GM23338 (cell line): Measurements from ENCODE around the gene BNC2. TPM values are rescaled to one million over a fixed set of nuclear protein-coding genes. Genes with fewer than 3 reads are reported as not detected.

ENCODE experiments used
- ATAC-seq: fragments of 200-7000 bp; cut with Tn5 transposase; 3 replicates; pipeline ENCODE4 v1.9.1; 2020
- DNase-seq: peaks from one replicate; pipeline ENCODE4 v3.0.0-alpha.2; 2015; ENCODE audit warnings: low spot score
- H2AFZ ChIP-seq: fragments of 200-600 bp; sonication (generic); 2 replicates; pipeline ENCODE4 v1.8.0; 2016; ENCODE audit warnings: antibody characterized with exemption, mild to moderate bottlenecking, moderate library complexity
- H3F3A ChIP-seq: fragments of 200-600 bp; sonication (generic); replicated peaks from 2 replicates; pipeline ENCODE4 v1.8.0; 2017; ENCODE audit warnings: antibody characterized with exemption, mixed run types, low read depth
- H3K27ac ChIP-seq: fragments of 200-600 bp; sonication (generic); 2 replicates; pipeline ENCODE4 v1.6.1; 2016; ENCODE audit warnings: low read depth
- H3K27me3 ChIP-seq: fragments of 200-600 bp; sonication (generic); 2 replicates; pipeline ENCODE4 v1.8.0; 2016; ENCODE audit warnings: mild to moderate bottlenecking, mixed run types, moderate library complexity; ENCODE audit not compliant: insufficient read depth
- H3K36me3 ChIP-seq: fragments of 200-600 bp; sonication (generic); 2 replicates; pipeline ENCODE4 v1.8.0; 2016; ENCODE audit warnings: mild to moderate bottlenecking; ENCODE audit not compliant: insufficient read depth
- H3K4me1 ChIP-seq: fragments of 200-600 bp; sonication (generic); 2 replicates; pipeline ENCODE4 v1.8.0; 2016; ENCODE audit warnings: mild to moderate bottlenecking, moderate library complexity; ENCODE audit not compliant: insufficient read depth
- H3K4me2 ChIP-seq: fragments of 200-600 bp; sonication (generic); 2 replicates; pipeline ENCODE4 v1.7.1; 2017; ENCODE audit warnings: mixed run types
- H3K4me3 ChIP-seq: fragments of 200-600 bp; sonication (generic); 2 replicates; pipeline ENCODE4 v1.6.1; 2016; ENCODE audit warnings: mixed run types
- H3K79me2 ChIP-seq: fragments of 200-600 bp; sonication (generic); replicated peaks from 2 replicates; pipeline ENCODE4 v1.8.0; 2017; ENCODE audit warnings: mild to moderate bottlenecking; ENCODE audit not compliant: insufficient read depth
- H3K9me2 ChIP-seq: fragments of 200-600 bp; sonication (generic); 2 replicates; pipeline ENCODE4 v1.8.0; 2017; ENCODE audit not compliant: insufficient read depth
- H4K20me1 ChIP-seq: fragments of 200-600 bp; sonication (generic); replicated peaks from 2 replicates; pipeline ENCODE4 v1.8.0; 2017; ENCODE audit warnings: mild to moderate bottlenecking; ENCODE audit not compliant: insufficient read depth
- H3K27ac Mint-ChIP-seq: 2 replicates; pipeline ENCODE4 v1.8.0; 2020; ENCODE audit warnings: inconsistent platforms, mild to moderate bottlenecking, moderate library complexity, mixed read lengths
- H3K27me3 Mint-ChIP-seq: 3 replicates; pipeline ENCODE4 v1.8.0; 2022; ENCODE audit warnings: low read depth, mild to moderate bottlenecking, moderate library complexity, mixed read lengths, inconsistent platforms; ENCODE audit not compliant: insufficient read depth, poor library complexity
- H3K36me3 Mint-ChIP-seq: 3 replicates; pipeline ENCODE4 v1.8.0; 2021; ENCODE audit warnings: low read depth, mild to moderate bottlenecking, inconsistent platforms, moderate library complexity, mixed read lengths
- H3K4me1 Mint-ChIP-seq: 3 replicates; pipeline ENCODE4 v1.8.0; 2020; ENCODE audit warnings: mild to moderate bottlenecking, inconsistent platforms, mixed read lengths
- H3K4me3 Mint-ChIP-seq: 3 replicates; pipeline ENCODE4 v1.8.0; 2021; ENCODE audit warnings: moderate library complexity, mild to moderate bottlenecking, inconsistent platforms, mixed read lengths
- H3K9me3 Mint-ChIP-seq: 3 replicates; pipeline ENCODE4 v1.8.0; 2020; ENCODE audit warnings: moderate library complexity, mild to moderate bottlenecking, inconsistent platforms, mixed read lengths
- CREB1 ChIP-seq: fragments of 250-450 bp; sonication (Bioruptor Pico); IDR thresholded peaks from 2 replicates; pipeline ENCODE4 v1.5.0; 2020; ENCODE audit warnings: low read depth, mild to moderate bottlenecking, moderate library complexity
- EZH2 ChIP-seq: fragments of 200-600 bp; sonication (generic); IDR thresholded peaks from one replicate; pipeline ENCODE4 v1.8.0; 2017; ENCODE audit warnings: antibody characterized with exemption, mild to moderate bottlenecking, low read depth; ENCODE audit not compliant: unreplicated experiment
- EZH2phosphoT487 ChIP-seq: fragments of 200-600 bp; sonication (generic); IDR thresholded peaks from one replicate; pipeline ENCODE4 v1.8.1; 2018; ENCODE audit warnings: antibody characterized with exemption; ENCODE audit not compliant: unreplicated experiment
- JUNB ChIP-seq: IDR thresholded peaks from one replicate; pipeline ENCODE4 v1.6.1; 2016; ENCODE audit warnings: antibody characterized with exemption; ENCODE audit not compliant: unreplicated experiment
- NANOG ChIP-seq: IDR thresholded peaks from 2 replicates; pipeline ENCODE4 v1.6.1; 2016; ENCODE audit warnings: antibody characterized with exemption, borderline replicate concordance
- POLR2AphosphoS5 ChIP-seq: IDR thresholded peaks from 2 replicates; pipeline ENCODE4 v1.6.1; 2016; ENCODE audit warnings: antibody characterized with exemption, low read depth
- STAT1 ChIP-seq: IDR thresholded peaks from one replicate; pipeline ENCODE4 v1.6.1; 2016; ENCODE audit warnings: antibody characterized with exemption; ENCODE audit not compliant: unreplicated experiment
- ZNF114 ChIP-seq: fragments of 250-450 bp; sonication (Bioruptor Pico); IDR thresholded peaks from 2 replicates; pipeline ENCODE4 v1.5.0; 2020; ENCODE audit warnings: mild to moderate bottlenecking, moderate library complexity
- ZNF331 ChIP-seq: fragments of 250-450 bp; sonication (Bioruptor Pico); IDR thresholded peaks from 2 replicates; pipeline ENCODE4 v1.5.0; 2020; ENCODE audit warnings: low read depth, mild to moderate bottlenecking, moderate library complexity
- polyA plus RNA-seq: library from polyadenylated mRNA; unstranded; fragments of >200 nt; fragmentation: Nextera tagmentation; extraction: Ambion mirVana; gene quantifications from 2 replicates; pipeline ENCODE4 v1.2.1, GENCODE V29; 2016
- total RNA-seq: library from RNA; depleted of rRNA; stranded (reverse); fragments of >200 nt; shearing (Covaris generic); gene quantifications from 2 replicates; pipeline ENCODE4 v1.2.3, GENCODE V29; 2014
- TF ChIP-seq, protein P1 (sequence below): IDR thresholded peaks from 2 replicates; pipeline ENCODE4 v1.6.1; 2016; ENCODE audit warnings: antibody characterized with exemption
- TF ChIP-seq, protein P2 (sequence below), 2 experiments: fragments of 200-600 bp in 1 of 2; sonication (generic) in 1 of 2; conservative IDR thresholded peaks; 2 replicates each; pipeline versions ENCODE4 v1.5.1 to v1.6.1; 2016 to 2017; ENCODE audit warnings: antibody characterized with exemption in 2 of 2, low read depth in 2 of 2, mild to moderate bottlenecking in 2 of 2, moderate library complexity in 1 of 2
- TF ChIP-seq, protein P3 (sequence below): fragments of 250-450 bp; sonication (Bioruptor Pico); IDR thresholded peaks from 2 replicates; pipeline ENCODE4 v1.5.0; 2020; ENCODE audit warnings: mild to moderate bottlenecking, moderate library complexity
- TF ChIP-seq, protein P4 (sequence below): IDR thresholded peaks from one replicate; pipeline ENCODE4 v1.6.1; 2018; ENCODE audit warnings: antibody characterized with exemption; ENCODE audit not compliant: unreplicated experiment

Gene BNC2
- total and polyA plus RNA-seq, 2 experiments from 2014 or later = 12.7 to 13.2 TPM

DNA sequence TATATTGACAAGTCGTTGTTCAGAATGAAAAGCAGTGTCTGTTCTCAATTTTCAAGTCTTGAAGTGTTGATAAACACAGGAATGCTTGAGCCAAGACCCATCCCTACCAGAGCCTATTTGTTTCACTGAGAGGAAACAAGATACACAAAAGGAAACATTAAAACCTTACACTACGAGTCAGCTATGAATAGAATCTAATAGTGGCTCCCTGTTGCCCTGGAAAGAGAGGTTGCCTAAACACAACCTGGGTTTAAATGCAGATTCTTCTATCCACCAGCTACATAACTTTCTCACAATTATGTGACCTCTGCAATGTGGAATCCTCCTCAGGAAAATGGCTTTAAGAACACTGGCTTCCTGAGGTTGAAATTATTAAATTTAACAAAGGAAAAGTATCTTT, 29.1 kb upstream of the BNC2 start:
- no peak overlapping the region for H3K4me2 ChIP-seq
- TF ChIP-seq, protein P1, sequence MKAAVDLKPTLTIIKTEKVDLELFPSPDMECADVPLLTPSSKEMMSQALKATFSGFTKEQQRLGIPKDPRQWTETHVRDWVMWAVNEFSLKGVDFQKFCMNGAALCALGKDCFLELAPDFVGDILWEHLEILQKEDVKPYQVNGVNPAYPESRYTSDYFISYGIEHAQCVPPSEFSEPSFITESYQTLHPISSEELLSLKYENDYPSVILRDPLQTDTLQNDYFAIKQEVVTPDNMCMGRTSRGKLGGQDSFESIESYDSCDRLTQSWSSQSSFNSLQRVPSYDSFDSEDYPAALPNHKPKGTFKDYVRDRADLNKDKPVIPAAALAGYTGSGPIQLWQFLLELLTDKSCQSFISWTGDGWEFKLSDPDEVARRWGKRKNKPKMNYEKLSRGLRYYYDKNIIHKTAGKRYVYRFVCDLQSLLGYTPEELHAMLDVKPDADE = no peak
- TF ChIP-seq, protein P2, sequence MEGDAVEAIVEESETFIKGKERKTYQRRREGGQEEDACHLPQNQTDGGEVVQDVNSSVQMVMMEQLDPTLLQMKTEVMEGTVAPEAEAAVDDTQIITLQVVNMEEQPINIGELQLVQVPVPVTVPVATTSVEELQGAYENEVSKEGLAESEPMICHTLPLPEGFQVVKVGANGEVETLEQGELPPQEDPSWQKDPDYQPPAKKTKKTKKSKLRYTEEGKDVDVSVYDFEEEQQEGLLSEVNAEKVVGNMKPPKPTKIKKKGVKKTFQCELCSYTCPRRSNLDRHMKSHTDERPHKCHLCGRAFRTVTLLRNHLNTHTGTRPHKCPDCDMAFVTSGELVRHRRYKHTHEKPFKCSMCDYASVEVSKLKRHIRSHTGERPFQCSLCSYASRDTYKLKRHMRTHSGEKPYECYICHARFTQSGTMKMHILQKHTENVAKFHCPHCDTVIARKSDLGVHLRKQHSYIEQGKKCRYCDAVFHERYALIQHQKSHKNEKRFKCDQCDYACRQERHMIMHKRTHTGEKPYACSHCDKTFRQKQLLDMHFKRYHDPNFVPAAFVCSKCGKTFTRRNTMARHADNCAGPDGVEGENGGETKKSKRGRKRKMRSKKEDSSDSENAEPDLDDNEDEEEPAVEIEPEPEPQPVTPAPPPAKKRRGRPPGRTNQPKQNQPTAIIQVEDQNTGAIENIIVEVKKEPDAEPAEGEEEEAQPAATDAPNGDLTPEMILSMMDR (conservative IDR thresholded peaks at IDR 0.05; ENCODE audit: low read depth in 2 of 2) = no peak
- no peak for TF ChIP-seq STAT1
- TF ChIP-seq, protein P3, sequence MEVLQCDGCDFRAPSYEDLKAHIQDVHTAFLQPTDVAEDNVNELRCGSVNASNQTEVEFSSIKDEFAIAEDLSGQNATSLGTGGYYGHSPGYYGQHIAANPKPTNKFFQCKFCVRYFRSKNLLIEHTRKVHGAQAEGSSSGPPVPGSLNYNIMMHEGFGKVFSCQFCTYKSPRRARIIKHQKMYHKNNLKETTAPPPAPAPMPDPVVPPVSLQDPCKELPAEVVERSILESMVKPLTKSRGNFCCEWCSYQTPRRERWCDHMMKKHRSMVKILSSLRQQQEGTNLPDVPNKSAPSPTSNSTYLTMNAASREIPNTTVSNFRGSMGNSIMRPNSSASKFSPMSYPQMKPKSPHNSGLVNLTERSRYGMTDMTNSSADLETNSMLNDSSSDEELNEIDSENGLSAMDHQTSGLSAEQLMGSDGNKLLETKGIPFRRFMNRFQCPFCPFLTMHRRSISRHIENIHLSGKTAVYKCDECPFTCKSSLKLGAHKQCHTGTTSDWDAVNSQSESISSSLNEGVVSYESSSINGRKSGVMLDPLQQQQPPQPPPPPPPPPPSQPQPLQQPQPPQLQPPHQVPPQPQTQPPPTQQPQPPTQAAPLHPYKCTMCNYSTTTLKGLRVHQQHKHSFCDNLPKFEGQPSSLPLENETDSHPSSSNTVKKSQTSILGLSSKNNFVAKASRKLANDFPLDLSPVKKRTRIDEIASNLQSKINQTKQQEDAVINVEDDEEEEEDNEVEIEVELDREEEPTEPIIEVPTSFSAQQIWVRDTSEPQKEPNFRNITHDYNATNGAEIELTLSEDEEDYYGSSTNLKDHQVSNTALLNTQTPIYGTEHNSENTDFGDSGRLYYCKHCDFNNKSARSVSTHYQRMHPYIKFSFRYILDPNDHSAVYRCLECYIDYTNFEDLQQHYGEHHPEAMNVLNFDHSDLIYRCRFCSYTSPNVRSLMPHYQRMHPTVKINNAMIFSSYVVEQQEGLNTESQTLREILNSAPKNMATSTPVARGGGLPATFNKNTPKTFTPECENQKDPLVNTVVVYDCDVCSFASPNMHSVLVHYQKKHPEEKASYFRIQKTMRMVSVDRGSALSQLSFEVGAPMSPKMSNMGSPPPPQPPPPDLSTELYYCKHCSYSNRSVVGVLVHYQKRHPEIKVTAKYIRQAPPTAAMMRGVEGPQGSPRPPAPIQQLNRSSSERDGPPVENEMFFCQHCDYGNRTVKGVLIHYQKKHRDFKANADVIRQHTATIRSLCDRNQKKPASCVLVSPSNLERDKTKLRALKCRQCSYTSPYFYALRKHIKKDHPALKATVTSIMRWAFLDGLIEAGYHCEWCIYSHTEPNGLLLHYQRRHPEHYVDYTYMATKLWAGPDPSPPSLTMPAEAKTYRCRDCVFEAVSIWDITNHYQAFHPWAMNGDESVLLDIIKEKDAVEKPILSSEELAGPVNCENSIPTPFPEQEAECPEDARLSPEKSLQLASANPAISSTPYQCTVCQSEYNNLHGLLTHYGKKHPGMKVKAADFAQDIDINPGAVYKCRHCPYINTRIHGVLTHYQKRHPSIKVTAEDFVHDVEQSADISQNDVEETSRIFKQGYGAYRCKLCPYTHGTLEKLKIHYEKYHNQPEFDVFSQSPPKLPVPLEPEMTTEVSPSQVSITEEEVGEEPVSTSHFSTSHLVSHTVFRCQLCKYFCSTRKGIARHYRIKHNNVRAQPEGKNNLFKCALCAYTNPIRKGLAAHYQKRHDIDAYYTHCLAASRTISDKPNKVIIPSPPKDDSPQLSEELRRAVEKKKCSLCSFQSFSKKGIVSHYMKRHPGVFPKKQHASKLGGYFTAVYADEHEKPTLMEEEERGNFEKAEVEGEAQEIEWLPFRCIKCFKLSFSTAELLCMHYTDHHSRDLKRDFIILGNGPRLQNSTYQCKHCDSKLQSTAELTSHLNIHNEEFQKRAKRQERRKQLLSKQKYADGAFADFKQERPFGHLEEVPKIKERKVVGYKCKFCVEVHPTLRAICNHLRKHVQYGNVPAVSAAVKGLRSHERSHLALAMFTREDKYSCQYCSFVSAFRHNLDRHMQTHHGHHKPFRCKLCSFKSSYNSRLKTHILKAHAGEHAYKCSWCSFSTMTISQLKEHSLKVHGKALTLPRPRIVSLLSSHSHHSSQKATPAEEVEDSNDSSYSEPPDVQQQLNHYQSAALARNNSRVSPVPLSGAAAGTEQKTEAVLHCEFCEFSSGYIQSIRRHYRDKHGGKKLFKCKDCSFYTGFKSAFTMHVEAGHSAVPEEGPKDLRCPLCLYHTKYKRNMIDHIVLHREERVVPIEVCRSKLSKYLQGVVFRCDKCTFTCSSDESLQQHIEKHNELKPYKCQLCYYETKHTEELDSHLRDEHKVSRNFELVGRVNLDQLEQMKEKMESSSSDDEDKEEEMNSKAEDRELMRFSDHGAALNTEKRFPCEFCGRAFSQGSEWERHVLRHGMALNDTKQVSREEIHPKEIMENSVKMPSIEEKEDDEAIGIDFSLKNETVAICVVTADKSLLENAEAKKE (CRISPR knock-in tag) = no peak
- TF ChIP-seq EZH2phosphoT487 = no peak
- no peak for TF ChIP-seq ZNF331 (CRISPR knock-in tag)
- TF ChIP-seq, protein P4, sequence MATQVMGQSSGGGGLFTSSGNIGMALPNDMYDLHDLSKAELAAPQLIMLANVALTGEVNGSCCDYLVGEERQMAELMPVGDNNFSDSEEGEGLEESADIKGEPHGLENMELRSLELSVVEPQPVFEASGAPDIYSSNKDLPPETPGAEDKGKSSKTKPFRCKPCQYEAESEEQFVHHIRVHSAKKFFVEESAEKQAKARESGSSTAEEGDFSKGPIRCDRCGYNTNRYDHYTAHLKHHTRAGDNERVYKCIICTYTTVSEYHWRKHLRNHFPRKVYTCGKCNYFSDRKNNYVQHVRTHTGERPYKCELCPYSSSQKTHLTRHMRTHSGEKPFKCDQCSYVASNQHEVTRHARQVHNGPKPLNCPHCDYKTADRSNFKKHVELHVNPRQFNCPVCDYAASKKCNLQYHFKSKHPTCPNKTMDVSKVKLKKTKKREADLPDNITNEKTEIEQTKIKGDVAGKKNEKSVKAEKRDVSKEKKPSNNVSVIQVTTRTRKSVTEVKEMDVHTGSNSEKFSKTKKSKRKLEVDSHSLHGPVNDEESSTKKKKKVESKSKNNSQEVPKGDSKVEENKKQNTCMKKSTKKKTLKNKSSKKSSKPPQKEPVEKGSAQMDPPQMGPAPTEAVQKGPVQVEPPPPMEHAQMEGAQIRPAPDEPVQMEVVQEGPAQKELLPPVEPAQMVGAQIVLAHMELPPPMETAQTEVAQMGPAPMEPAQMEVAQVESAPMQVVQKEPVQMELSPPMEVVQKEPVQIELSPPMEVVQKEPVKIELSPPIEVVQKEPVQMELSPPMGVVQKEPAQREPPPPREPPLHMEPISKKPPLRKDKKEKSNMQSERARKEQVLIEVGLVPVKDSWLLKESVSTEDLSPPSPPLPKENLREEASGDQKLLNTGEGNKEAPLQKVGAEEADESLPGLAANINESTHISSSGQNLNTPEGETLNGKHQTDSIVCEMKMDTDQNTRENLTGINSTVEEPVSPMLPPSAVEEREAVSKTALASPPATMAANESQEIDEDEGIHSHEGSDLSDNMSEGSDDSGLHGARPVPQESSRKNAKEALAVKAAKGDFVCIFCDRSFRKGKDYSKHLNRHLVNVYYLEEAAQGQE = no peak
- no peak for TF ChIP-seq POLR2AphosphoS5
- no peak for TF ChIP-seq CREB1 (CRISPR knock-in tag)
- no peak for TF ChIP-seq JUNB
- TF ChIP-seq ZNF114 (CRISPR knock-in tag) = no peak
- TF ChIP-seq NANOG = no peak
- TF ChIP-seq EZH2 = no peak
- no peaks in the 10 kb centered on the region for H3K36me3 Mint-ChIP-seq
- ATAC-seq (no peak), DNase-seq (no peak)
- no peak overlapping the region for H3K27ac Mint-ChIP-seq
- no peaks in the 10 kb centered on the region for H4K20me1 ChIP-seq
- no peak overlapping the region for H3K4me3 Mint-ChIP-seq
- no peaks in the 10 kb centered on the region for H3K9me3 Mint-ChIP-seq
- H3F3A ChIP-seq = no peaks in the 10 kb centered on the region
- no peaks in the 10 kb centered on the region for H3K27me3 ChIP-seq
- no peaks in the 10 kb centered on the region for H3K9me2 ChIP-seq
- H3K4me1 Mint-ChIP-seq = peaks cover 7% of the 10 kb centered on the region
- no peaks in the 10 kb centered on the region for H3K36me3 ChIP-seq
- H3K79me2 ChIP-seq = no peaks in the 10 kb centered on the region
- no peak overlapping the region for H3K4me3 ChIP-seq
- H3K4me1 ChIP-seq = peaks cover 6% of the 10 kb centered on the region; the same call in 1 of the 2 replicates
- no peak overlapping the region for H2AFZ ChIP-seq
- H3K27ac ChIP-seq = no peak overlapping the region
- H3K27me3 Mint-ChIP-seq = no peaks in the 10 kb centered on the region
